HUES6 (cell line): ENCODE results near the gene POLR1E.

Experiments used
- H3K27ac ChIP-seq: 2 replicates; pipeline ENCODE4 v1.7.0; 2013; ENCODE audit warnings: low read depth, mild to moderate bottlenecking, low read length, inconsistent platforms
- H3K27me3 ChIP-seq: 2 replicates; pipeline ENCODE4 v1.6.1; 2013; ENCODE audit warnings: low read length; ENCODE audit not compliant: control insufficient read depth, insufficient read depth
- H3K36me3 ChIP-seq: 2 replicates; pipeline ENCODE4 v1.6.1; 2013; ENCODE audit warnings: low read length; ENCODE audit not compliant: control insufficient read depth, insufficient read depth
- H3K4me1 ChIP-seq: 2 replicates; pipeline ENCODE4 v1.6.1; 2013; ENCODE audit warnings: low read length; ENCODE audit not compliant: control insufficient read depth, insufficient read depth
- H3K4me3 ChIP-seq: 2 replicates; pipeline ENCODE4 v1.5.1; 2013; ENCODE audit warnings: low read depth, low read length
- H3K9ac ChIP-seq: one replicate; pipeline ENCODE4 v1.6.1; 2013; ENCODE audit warnings: mild to moderate bottlenecking, low read length
- H3K9me3 ChIP-seq: 2 replicates; pipeline ENCODE4 v1.6.1; 2013; ENCODE audit warnings: low read depth, low read length; ENCODE audit not compliant: control insufficient read depth, insufficient read depth

Gene POLR1E

GRCh38 chr9:37540634-37541033 is 54.9 kb downstream of the POLR1E start:
- no peak overlapping the region for H3K27ac ChIP-seq
- no peaks in the 10 kb centered on the region for H3K27me3 ChIP-seq
- no peaks in the 10 kb centered on the region for H3K9me3 ChIP-seq
- H3K4me3 ChIP-seq: no peak overlapping the region
- no peak overlapping the region for H3K9ac ChIP-seq
- no peaks in the 10 kb centered on the region for H3K4me1 ChIP-seq
- H3K36me3 ChIP-seq: peaks cover 48% of the 10 kb centered on the region

- no peak overlapping the region for H3K9ac ChIP-seq
- H3K4me3 ChIP-seq: no peak overlapping the region
- no peaks in the 10 kb centered on the region for H3K4me1 ChIP-seq
- no peaks in the 10 kb centered on the region for H3K9me3 ChIP-seq
- no peak overlapping the region for H3K27ac ChIP-seq
- no peaks in the 10 kb centered on the region for H3K27me3 ChIP-seq
- peaks cover 41% of the 10 kb centered on the region for H3K36me3 ChIP-seq
These were observed 55.7 kb downstream of the POLR1E start for GRCh38 chr9:37541465-37541864.

- no peak overlapping the region for H3K9ac ChIP-seq
- H3K4me1 ChIP-seq: no peaks in the 10 kb centered on the region
- H3K27me3 ChIP-seq: no peaks in the 10 kb centered on the region
- H3K9me3 ChIP-seq: no peaks in the 10 kb centered on the region
- H3K36me3 ChIP-seq: peaks cover 33% of the 10 kb centered on the region
- no peak overlapping the region for H3K4me3 ChIP-seq
- no peak overlapping the region for H3K27ac ChIP-seq
These were observed 56.7 kb downstream of the POLR1E start for GRCh38 chr9:37542488-37542887.

- H3K27ac ChIP-seq: no peak overlapping the region
- H3K27me3 ChIP-seq: no peaks in the 10 kb centered on the region
- no peaks in the 10 kb centered on the region for H3K4me1 ChIP-seq
- H3K4me3 ChIP-seq: no peak overlapping the region
- H3K36me3 ChIP-seq: peaks cover 29% of the 10 kb centered on the region
- H3K9me3 ChIP-seq: no peaks in the 10 kb centered on the region
- no peak overlapping the region for H3K9ac ChIP-seq
These were observed 57.1 kb downstream of the POLR1E start for GRCh38 chr9:37542895-37543294.

GRCh38 chr9:37543468-37543867 is 57.7 kb downstream of the POLR1E start:
- no peaks in the 10 kb centered on the region for H3K27me3 ChIP-seq
- H3K9ac ChIP-seq: no peak overlapping the region
- H3K9me3 ChIP-seq: no peaks in the 10 kb centered on the region
- no peak overlapping the region for H3K4me3 ChIP-seq
- no peak overlapping the region for H3K27ac ChIP-seq
- H3K36me3 ChIP-seq: peaks cover 25% of the 10 kb centered on the region
- no peaks in the 10 kb centered on the region for H3K4me1 ChIP-seq

- Histone ChIP-seq H3K27ac (no peak overlapping the region), H3K9me3 (no peaks in the 10 kb centered on the region), H3K9ac (no peak overlapping the region), H3K27me3 (no peaks in the 10 kb centered on the region), H3K36me3 (peaks cover 2% of the 10 kb centered on the region; the same call in 1 of the 2 replicates), H3K4me3 (no peak overlapping the region), H3K4me1 (no peaks in the 10 kb centered on the region)
These were observed 61.7 kb downstream of the POLR1E start for GRCh38 chr9:37547328-37547878.

- Histone ChIP-seq H3K9ac (no peak overlapping the region), H3K27ac (no peak overlapping the region), H3K4me1 (no peaks in the 10 kb centered on the region), H3K4me3 (no peak overlapping the region), H3K27me3 (no peaks in the 10 kb centered on the region), H3K36me3 (peaks cover 2% of the 10 kb centered on the region; the same call in 1 of the 2 replicates), H3K9me3 (no peaks in the 10 kb centered on the region)
These were observed 63.8 kb downstream of the POLR1E start for GRCh38 chr9:37549527-37549926.

- Histone ChIP-seq H3K27ac (no peak overlapping the region), H3K4me3 (no peak overlapping the region), H3K27me3 (no peaks in the 10 kb centered on the region), H3K9ac (no peak overlapping the region), H3K9me3 (no peaks in the 10 kb centered on the region), H3K4me1 (no peaks in the 10 kb centered on the region), H3K36me3 (peaks cover 2% of the 10 kb centered on the region; the same call in 1 of the 2 replicates)
These were observed 65.0 kb downstream of the POLR1E start for GRCh38 chr9:37550781-37551180.

- Histone ChIP-seq H3K27ac (no peak overlapping the region), H3K9ac (no peak overlapping the region), H3K4me1 (no peaks in the 10 kb centered on the region), H3K4me3 (no peak overlapping the region), H3K27me3 (no peaks in the 10 kb centered on the region), H3K9me3 (no peaks in the 10 kb centered on the region), H3K36me3 (peaks cover 2% of the 10 kb centered on the region; the same call in 1 of the 2 replicates)
These were observed 65.7 kb downstream of the POLR1E start for GRCh38 chr9:37551468-37551867.

GRCh38 chr9:37551888-37552287 is 66.1 kb downstream of the POLR1E start:
- no peak overlapping the region for H3K9ac ChIP-seq
- no peaks in the 10 kb centered on the region for H3K27me3 ChIP-seq
- H3K4me3 ChIP-seq: no peak overlapping the region
- no peaks in the 10 kb centered on the region for H3K4me1 ChIP-seq
- peaks cover 2% of the 10 kb centered on the region; the same call in 1 of the 2 replicates for H3K36me3 ChIP-seq
- H3K9me3 ChIP-seq: no peaks in the 10 kb centered on the region
- H3K27ac ChIP-seq: no peak overlapping the region
